Sigmoid colon (tissue), 7 donors: ENCODE results near the gene CFAP57. TPM values are rescaled to one million over a fixed set of nuclear protein-coding genes. Genes with fewer than 3 reads are reported as not detected.

ENCODE experiments used
- DNase-seq: peaks from one replicate; pipeline ENCODE4 v3.0.0-alpha.2; 2019
- H3K27ac ChIP-seq, 4 donors: fragments of 200-600 bp; sonication (generic); one replicate each; pipeline ENCODE4 v1.5.1; 2016 to 2019; ENCODE audit warnings: mild to moderate bottlenecking in 1 of 4
- H3K27me3 ChIP-seq, 3 donors: fragments of 200-600 bp; sonication (generic); one replicate each; pipeline ENCODE4 v1.5.1; 2019; ENCODE audit warnings: mild to moderate bottlenecking in 1 of 3
- H3K36me3 ChIP-seq, 4 donors: fragments of 200-600 bp; sonication (generic); one replicate each; pipeline ENCODE4 v1.5.1; 2016 to 2019
- H3K4me1 ChIP-seq, 4 donors: fragments of 200-600 bp; sonication (generic); one replicate each; pipeline ENCODE4 v1.5.1; 2017 to 2019
- H3K4me3 ChIP-seq, 4 donors: fragments of 200-600 bp; sonication (generic); one replicate each; pipeline ENCODE4 v1.5.1; 2017 to 2019; ENCODE audit warnings: mild to moderate bottlenecking in 2 of 4, moderate library complexity in 1 of 4
- H3K9me3 ChIP-seq, 4 donors: fragments of 200-600 bp in 3 of 4; sonication (generic) in 3 of 4; one replicate each; pipeline versions ENCODE4 v1.5.1 to v1.6.1; 2013 to 2019
- CTCF ChIP-seq, 4 experiments: fragments of 450-650 bp in 3 of 4; fragments of 200-600 bp in 1 of 4; IDR thresholded peaks; one replicate each; pipeline ENCODE4 v1.5.1; 2016 to 2019; ENCODE audit warnings: antibody characterized with exemption in 4 of 4, mild to moderate bottlenecking in 3 of 4, moderate library complexity in 2 of 4
- EP300 ChIP-seq, 4 donors: sonication (generic); formaldehyde crosslinking; IDR thresholded peaks; one replicate each; pipeline ENCODE4 v1.6.1; 2017; ENCODE audit warnings: antibody characterized with exemption in 4 of 4
- POLR2A ChIP-seq, 2 donors: fragments of 450-650 bp; IDR thresholded peaks; one replicate each; pipeline ENCODE4 v1.6.1; 2016; ENCODE audit warnings: antibody characterized with exemption in 2 of 2, mild to moderate bottlenecking in 2 of 2, moderate library complexity in 2 of 2
- POLR2AphosphoS5 ChIP-seq, 4 donors: sonication (generic); formaldehyde crosslinking; IDR thresholded peaks; one replicate each; pipeline ENCODE4 v1.6.1; 2017; ENCODE audit warnings: antibody characterized with exemption in 4 of 4
- WGBS, 2 donors: extraction: QIAGEN DNeasy Blood & Tissue Kit; methylation state at CpG; one replicate each; pipeline ENCODE4 v1.1.7; 2013; 5-methylcytosine and 5-hydroxymethylcytosine counted together
- intact Hi-C: fragments of 100-400 bp; cut with DNase I; formaldehyde crosslinking; loops from one replicate; pipeline ENCODE4 v1.15.1; 2023
- polyA plus RNA-seq, 3 donors: library from polyadenylated mRNA; stranded (reverse); fragments of 200-250 nt; gene quantifications; one replicate each; pipeline ENCODE4 v1.2.3, GENCODE V29; 2013
- total RNA-seq, 4 donors: library from RNA; depleted of rRNA; stranded (reverse); fragments of >200 nt; gene quantifications; one replicate each; pipeline ENCODE4 v1.1.0, GENCODE V29; 2016
- donor health status: healthy with polysubstance abuse.
- donor health status: Bipolar disorder and iron deficiency.
- donor health status: healthy.

Gene CFAP57
- total and polyA plus RNA-seq, 7 donors: under 0.01 to 0.06 TPM; not detected in 5

GRCh38 chr1:43286115-43286514 is 114.0 kb downstream of the CFAP57 start:
- 53 to 86% methylated on average over 11 of the region's 11 CpGs for WGBS, 2 donors
- no peak for TF ChIP-seq POLR2AphosphoS5 (IDR thresholded peaks at IDR 0.05)
- no peak for TF ChIP-seq EP300 (IDR thresholded peaks at IDR 0.05)
- TF ChIP-seq POLR2A (IDR thresholded peaks at IDR 0.05): no peak
- no peak for TF ChIP-seq CTCF (IDR thresholded peaks at IDR 0.05)
- DNase-seq: peak; percentile 35
- Histone ChIP-seq H3K4me3 (no peak overlapping the region), H3K27me3 (peaks cover 0 to 4% (median 3%) of the 10 kb centered on the region in 3 donors), H3K9me3 (no peaks in the 10 kb centered on the region), H3K36me3 (no peaks in the 10 kb centered on the region), H3K4me1 (no peaks in the 10 kb centered on the region), H3K27ac (no peak overlapping the region)
- intact Hi-C loops: no loop called here

DNA sequence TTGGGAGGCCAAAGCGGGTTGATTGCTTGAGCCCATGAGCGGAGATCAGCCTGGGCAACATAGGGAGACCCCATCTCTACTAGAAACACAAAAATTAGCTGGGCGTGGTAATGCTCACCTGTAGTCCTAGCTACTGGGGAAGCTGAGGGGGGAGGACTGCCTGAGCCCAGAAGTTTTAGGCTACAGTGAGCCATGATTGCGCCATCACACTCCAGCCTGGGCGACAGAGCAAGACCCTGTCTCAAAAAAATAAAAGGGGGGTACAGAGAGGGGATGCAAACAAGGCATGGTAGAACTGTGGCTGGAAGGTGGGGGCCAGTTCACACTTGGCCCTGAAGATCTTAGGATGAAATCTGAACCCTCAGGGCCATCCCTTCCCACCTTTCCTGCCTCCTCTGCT is 114.4 kb downstream of the CFAP57 start:
- no peaks in the 10 kb centered on the region for H3K9me3 ChIP-seq
- no peak for DNase-seq
- no peaks in the 10 kb centered on the region for H3K4me1 ChIP-seq
- peaks cover 0 to 4% (median 3%) of the 10 kb centered on the region in 3 donors for H3K27me3 ChIP-seq
- no peak overlapping the region for H3K27ac ChIP-seq
- no peak for TF ChIP-seq EP300 (IDR thresholded peaks at IDR 0.05)
- TF ChIP-seq CTCF (IDR thresholded peaks at IDR 0.05): no peak
- no peak for TF ChIP-seq POLR2A (IDR thresholded peaks at IDR 0.05)
- no peak for TF ChIP-seq POLR2AphosphoS5 (IDR thresholded peaks at IDR 0.05)
- 95 to 96% methylated on average over 5 of the region's 5 CpGs for WGBS, 2 donors
- no peaks in the 10 kb centered on the region for H3K36me3 ChIP-seq
- intact Hi-C loops: no loop called here
- H3K4me3 ChIP-seq: no peak overlapping the region

GRCh38 chr1:43288058-43288784 is 116.1 kb downstream of the CFAP57 start:
- Histone ChIP-seq H3K9me3 (no peaks in the 10 kb centered on the region), H3K27me3 (peaks cover 0 to 4% (median 3%) of the 10 kb centered on the region in 3 donors), H3K36me3 (no peaks in the 10 kb centered on the region), H3K4me1 (no peaks in the 10 kb centered on the region), H3K4me3 (no peak overlapping the region), H3K27ac (no peak overlapping the region)
- 85 to 88% methylated on average over 9 of the region's 9 CpGs for WGBS, 2 donors
- intact Hi-C loops: no loop called here
- TF ChIP-seq CTCF (IDR thresholded peaks at IDR 0.05) (no peak), EP300 (IDR thresholded peaks at IDR 0.05) (no peak), POLR2AphosphoS5 (IDR thresholded peaks at IDR 0.05) (no peak), POLR2A (IDR thresholded peaks at IDR 0.05) (no peak)
- DNase-seq: no peak

DNA sequence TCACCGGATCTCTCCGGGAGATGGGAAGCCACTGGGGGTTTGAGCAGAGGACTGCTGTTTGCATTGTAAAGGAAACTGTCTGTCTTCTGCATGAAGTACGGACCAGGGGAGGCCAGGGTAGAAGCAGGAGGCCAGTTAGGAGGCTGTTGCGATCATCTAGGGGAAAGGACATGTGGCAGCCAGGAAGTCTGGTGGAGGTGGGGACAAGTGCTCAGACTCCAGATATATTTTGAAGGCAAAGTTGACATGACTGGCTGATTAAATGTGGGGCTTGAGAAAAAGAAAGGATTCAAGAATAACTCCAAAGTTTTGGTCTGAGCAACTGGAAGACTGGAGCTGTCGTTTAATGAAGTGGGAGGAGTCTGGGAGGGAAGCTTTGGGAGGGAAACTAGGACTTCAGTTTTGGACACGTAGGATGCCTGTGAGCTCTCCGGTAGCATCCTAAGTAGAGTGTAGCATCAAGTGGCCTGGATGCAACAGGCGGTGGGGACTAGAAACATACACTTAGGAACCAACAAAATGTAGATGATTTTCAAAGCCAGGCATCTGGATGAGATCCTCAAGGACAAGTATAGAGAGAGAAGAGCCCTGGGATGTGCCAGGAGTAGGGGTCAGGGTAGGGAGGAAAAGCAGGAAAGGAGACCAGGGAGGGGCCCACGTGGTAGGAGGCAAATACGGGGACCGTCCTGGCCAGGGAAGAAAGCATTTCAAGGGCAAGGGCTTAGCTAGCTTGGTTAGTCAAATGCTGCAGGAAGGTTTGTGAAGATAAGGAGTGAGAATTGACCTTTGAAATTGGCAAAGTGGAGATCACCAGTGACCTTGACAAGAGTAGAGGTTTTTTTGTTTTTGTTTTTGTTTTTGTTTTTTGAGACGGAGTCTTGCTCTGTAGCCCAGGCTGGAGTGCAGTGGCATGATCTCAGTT is 116.9 kb downstream of the CFAP57 start:
- TF ChIP-seq POLR2AphosphoS5 (IDR thresholded peaks at IDR 0.05): no peak
- TF ChIP-seq POLR2A (IDR thresholded peaks at IDR 0.05): no peak
- TF ChIP-seq CTCF (IDR thresholded peaks at IDR 0.05): no peak
- no peak for TF ChIP-seq EP300 (IDR thresholded peaks at IDR 0.05)
- intact Hi-C loops: no loop called here
- Histone ChIP-seq H3K4me3 (no peak overlapping the region), H3K36me3 (no peaks in the 10 kb centered on the region), H3K27ac (no peak overlapping the region), H3K4me1 (peaks cover 0 to 4% (median 2%) of the 10 kb centered on the region in 4 donors), H3K27me3 (peaks cover 0 to 4% (median 0%) of the 10 kb centered on the region in 3 donors), H3K9me3 (no peaks in the 10 kb centered on the region)
- WGBS, 2 donors: 70 to 82% methylated on average over 12 of the region's 12 CpGs
- DNase-seq: no peak
